CD4-positive, alpha-beta T cell treated with Interleukin-10 for 1 hour (primary cell): Measurements from ENCODE around the gene ENDOD1.
A peak's percentile ranks its signal among the peaks of the same experiment; 100 is the strongest.
"Not testable (repeated sequence)": the region's sequence is repeated elsewhere in the genome, so short reads cannot be mapped to it uniquely, and the experiment has no call there.

Source experiments
- DNase-seq: peaks from one replicate; pipeline ENCODE4 v3.0.0-alpha.2; 2020

ENDOD1 gene

GRCh38 chr11:95089620-95090542 lies at the start of gene ENDOD1:
Gene ENDOD1 (plus strand): TSS chr11:95089846. CDS start chr11:95089928, 82 bp downstream.
- peak; percentile 87 for DNase-seq

- DNase-seq = no peak
Observed at GRCh38 chr11:95042239-95042638, 47.4 kb upstream of the ENDOD1 start.

DNA sequence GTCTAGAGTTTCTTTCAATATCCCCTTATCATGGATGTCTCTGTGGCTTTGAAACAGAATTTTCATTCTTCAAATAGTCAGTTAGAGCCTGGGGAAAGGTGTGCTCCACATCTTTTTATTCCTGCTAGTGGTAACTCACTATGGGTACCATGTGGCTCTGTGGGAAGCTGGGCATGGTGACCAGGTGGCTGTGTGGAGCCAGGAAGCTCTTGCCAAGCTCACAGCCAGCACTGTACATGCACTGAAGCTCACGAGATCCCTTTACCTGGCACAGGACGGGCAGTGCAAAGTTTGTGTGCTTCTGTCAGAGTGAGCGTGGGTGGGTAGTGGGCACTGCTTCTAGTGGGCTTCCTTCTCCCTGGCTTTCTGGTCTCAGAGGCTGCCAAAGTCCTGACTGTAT lies 46.7 kb upstream of the ENDOD1 start:
- DNase-seq = no peak

DNA sequence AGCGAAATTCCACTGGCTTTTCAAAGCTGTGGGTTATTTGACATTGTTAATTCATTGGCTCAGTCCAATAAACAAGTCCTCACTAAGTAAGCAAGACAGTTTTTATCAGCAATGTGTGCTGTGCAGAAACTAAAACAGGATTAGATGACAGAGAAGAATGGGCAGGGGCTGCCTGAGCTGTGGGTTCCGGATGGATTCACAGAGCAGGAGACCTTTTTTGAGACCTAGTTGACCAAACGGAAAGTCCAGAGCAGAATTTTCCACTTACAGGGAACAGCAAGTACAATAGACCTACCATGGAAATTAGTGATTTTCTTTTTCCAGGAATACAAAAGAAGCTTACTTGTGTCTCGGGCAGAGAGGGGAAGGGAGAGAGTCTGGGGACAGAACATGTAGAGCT lies 45.6 kb upstream of the ENDOD1 start:
- no peak for DNase-seq

- DNase-seq = no peak
Observed at GRCh38 chr11:95045812-95046211, 43.8 kb upstream of the ENDOD1 start.

GRCh38 chr11:95049122-95049521 lies 40.5 kb upstream of the ENDOD1 start, which contains the start of gene KDM4F:
Gene KDM4F (plus strand): TSS chr11:95049422.
- not testable (repeated sequence) for DNase-seq

DNA sequence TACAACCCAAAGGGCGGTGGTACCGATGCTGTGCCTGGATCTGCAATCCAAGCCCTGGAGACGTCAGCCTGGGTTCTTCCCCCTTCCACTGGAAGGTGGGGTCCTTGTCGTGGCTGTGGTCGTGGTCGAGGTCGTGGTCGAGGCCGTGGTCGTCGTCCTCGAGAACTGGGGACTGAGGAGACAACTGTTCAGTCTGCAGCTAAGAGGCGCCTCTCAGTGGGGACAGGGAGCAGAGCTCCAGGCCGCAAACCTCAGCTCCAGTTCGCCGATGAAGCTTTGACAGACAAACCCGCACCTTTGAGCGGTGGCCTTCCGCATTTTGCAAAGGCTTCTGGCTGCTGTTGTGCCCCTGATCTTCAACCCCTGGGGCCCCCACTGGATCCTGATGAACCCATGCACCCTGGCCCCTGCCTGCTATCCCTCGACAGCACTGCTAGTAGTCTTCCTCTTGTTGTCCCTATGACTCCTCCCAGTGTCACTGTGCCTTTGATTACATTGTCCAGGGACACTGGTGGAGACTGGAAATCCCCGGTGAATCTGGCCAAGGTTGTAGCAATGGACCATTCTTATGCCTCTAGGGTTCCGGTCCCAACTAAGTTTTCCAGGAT lies 38.9 kb upstream of the ENDOD1 start:
- DNase-seq = no peak

DNA sequence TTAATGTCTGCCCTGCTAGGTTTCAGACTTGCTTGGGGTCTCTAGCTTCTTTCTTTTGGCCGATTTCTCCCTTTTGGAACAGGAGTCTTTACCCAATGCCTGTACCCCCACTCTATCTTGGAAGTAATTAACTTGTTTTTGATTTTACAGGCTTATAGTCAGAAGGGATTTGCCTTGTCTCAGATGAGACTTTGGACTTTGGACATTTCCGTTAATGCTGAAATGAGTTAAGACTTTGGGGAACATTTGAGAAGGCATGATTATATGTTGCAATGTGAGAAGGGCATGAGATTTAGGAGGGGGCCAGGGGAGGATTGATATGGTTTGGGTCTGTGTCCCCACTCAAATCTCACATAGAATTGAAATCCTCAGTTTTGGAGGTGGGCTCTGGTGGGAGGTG lies 35.3 kb upstream of the ENDOD1 start:
- DNase-seq = no peak

GRCh38 chr11:95055283-95055897 lies 34.3 kb upstream of the ENDOD1 start:
- DNase-seq = no peak

GRCh38 chr11:95057959-95058358 lies 31.7 kb upstream of the ENDOD1 start:
- no peak for DNase-seq

DNA sequence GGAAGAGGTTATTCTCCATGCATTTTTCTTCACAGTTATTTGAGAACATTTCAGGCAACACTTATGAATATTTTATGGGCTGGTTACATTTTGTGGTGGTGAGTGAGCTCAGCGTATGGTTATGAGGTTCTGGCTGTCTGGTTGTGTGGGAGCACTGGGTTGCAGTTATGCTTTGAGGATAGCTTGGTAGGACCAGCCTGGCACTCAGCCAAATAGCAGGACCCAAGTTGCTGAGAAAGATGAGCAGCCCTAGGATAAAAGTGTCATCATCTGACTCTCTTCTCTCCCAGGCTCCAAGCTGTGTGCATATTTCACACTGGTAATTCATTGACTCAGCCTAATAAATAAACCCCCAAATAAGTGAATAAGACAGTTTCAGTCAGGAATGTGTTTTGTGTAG lies 31.0 kb upstream of the ENDOD1 start:
- DNase-seq = no peak

- no peak for DNase-seq
Observed at GRCh38 chr11:95059046-95059445, 30.6 kb upstream of the ENDOD1 start.

DNA sequence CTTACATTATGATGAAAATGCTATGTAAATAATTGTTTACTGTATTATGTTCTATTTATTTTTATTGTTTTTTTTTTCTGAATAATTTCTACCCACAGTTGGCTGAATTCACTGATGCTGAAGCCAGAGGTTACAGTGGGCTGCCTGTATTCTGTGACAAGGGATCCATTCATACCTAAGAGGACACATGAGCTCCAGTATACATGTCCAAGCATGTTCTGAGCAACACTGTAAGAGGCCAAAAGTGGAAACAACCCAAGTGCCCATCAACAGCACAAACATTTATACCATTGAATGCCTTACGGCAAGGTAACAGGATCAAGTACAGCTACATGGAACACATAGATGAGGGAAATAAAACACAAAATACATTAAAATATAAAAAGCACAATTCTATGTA lies 24.3 kb upstream of the ENDOD1 start:
- DNase-seq = no peak

DNA sequence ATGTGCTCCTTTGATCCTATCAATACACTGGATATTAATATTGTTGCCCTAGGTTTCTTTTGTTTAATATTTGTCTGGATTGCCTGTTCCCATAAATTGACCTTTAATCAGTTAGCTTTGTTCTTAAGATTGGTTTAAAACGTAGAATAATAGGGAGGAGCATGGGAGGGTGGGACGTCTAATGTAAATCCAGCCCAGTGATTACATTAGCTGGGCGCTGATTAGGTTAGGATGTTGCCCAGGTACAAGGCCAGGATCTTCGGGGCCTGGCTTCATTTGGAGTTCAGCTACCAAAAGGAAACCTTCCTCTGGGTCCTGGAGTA lies 23.0 kb upstream of the ENDOD1 start, which contains the start of gene SRSF8:
Gene SRSF8, plus strand, starts transcription at position 204 of the 323 bp plus-strand sequence. CDS start 308 bp downstream, outside the sequence.
- DNase-seq = no peak

- peak; percentile 78 for DNase-seq
Observed at GRCh38 chr11:95067039-95067840, 22.4 kb upstream of the ENDOD1 start.

- no peak for DNase-seq
Observed at GRCh38 chr11:95067841-95068219, 21.8 kb upstream of the ENDOD1 start.

DNA sequence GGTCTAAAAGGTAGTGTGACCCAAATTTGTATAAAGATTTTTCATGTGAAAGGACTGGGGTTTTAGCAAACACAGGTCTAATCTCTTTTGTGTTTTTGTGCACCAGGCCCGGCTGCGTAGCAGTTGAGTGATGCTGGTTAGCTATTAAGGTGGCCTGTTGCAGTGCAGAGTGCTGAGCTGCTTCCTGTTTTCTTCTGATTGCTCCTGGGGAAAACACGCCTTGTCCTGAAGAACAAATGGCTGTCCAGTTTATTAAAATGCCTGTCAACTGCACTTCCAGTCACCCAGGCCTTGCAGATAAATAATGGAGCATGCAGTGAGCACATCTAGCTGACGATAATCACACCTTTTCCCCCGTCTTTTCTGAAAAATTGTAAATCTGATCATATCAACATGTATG lies 21.1 kb upstream of the ENDOD1 start:
- DNase-seq = peak; percentile 89

DNA sequence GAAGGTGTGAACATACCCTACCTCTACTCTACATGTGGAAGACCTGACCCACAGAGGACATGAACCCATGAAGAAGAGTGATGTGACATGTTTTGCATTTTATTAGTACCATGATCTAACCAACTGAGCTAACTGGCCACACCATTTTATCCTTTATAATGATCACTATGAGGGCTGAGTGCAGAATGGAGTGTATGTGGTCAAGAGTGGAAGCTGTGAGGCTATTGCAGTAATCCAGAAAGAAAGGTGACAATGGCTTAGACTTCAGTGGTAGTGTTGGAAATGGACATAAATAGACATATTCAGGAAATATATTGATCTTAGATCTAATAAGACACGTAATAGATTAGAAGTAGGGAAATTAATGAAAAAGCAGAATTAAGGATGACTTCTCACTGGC lies 19.2 kb upstream of the ENDOD1 start:
- no peak for DNase-seq

GRCh38 chr11:95072948-95073347 lies 16.7 kb upstream of the ENDOD1 start:
- DNase-seq = no peak

DNA sequence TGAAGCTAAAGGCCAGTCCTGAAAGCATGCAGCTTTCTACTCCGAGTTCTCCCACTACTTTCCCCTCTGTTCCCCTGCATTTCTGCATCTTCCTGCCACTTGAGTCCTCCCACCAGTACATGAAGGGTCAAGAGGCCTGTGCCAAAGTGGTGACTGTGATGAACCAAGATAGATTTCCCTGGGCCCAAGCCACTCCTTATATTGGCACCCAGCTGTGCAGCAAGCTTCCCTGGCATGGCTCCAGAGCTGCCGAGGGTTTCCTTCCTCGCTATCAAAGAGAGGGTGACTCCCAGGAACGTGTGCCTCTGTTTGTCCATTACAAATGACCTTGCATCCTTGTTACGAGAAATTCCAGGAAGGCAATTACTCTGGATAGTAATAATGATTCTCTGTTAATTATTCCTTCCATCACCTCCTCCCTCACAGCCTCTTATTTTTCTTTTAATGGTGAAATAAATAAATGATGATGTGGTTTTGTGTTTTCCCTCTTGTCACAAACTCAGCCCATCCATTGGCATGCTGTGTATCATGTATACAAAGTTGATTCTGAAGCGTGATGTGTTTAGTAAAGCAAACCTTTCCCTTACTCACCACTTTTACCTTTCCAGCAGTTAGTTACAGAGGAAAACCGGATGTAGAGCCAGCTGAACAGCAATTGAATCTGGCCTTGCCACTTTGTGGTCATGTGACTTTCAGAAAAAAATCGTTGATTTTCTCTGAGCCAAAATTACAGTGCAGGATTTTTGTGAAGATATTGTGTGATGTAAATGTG lies 14.7 kb upstream of the ENDOD1 start:
- DNase-seq = no peak

DNA sequence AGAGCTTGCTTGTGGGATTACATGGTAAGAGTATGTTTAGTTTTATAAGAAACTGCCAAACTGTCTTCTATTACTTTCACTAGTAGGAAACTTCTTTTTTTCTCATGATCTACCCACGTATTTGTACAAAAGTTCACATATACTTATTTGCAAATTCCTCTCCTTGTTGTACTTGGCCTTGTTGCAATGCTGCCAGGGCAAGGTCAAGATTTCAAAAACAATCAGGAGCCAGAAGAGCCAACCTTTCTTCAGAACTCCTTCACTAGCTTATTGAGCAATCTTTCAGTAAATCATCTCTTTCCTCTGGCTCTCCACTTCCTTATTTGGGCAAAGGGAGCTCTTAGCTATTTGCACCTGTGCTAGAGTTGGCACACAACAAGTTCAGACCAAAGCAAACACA lies 13.2 kb upstream of the ENDOD1 start:
- no peak for DNase-seq

DNA sequence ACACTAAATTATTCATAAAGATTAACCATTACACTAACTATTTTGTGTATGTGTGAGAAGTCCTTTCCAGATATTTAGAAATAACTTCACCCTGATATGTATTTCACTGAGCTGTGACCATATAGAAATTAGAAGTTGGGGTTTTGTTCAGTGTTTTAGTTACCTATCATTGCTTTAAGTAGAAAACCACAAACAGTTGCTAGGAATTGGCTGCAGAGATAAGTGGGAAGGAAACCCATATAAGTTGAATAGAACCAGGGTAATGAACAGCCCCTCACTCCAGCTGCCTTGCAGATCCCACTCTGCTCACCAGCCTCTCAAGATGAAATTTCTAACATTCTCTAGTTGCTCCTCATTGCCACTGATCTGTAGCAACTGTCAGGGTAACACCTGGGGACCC lies 12.7 kb upstream of the ENDOD1 start:
- no peak for DNase-seq
